ENCODE measurements around the gene GRID1.

The GRID1 gene

DNA sequence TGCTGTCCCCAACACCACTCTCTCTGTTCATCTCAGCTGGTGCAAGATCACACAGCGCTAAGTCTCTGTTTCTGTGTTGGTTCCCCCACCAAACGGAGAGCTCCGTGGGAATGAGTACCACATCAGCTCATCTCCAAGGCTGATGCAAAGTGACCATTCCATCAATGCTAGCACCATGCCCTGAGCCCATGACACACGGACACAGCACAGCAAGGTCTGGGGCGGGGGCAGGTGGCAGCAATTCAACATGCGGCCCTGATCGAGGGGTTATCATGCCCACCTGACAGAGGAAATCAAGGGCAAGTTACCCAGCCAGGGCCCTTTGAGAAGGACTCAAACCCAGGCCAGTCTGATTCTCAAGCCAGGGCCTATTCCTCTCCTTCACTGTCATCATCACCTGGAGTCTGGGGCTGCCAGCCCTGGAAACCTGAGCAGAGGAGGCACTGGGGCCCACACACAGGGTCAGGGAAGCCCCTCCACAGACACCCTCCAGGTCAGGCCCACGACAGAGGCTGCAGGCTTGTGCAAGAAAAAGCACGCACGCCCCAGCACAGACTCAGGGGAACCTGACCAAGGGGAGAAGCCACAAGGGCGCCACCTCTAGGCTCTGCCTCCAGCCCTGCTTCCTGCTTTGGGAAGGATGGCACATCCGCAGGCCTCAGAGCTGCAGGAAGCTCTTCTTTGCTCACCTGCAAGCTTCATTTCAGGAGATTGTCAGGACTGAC lies 74.8 kb downstream of the GRID1 start:
- no peak for DNase-seq (ENCODE audit: low read depth)

GRCh38 chr10:86290933-86291615 lies 75.5 kb downstream of the GRID1 start:
- DNase-seq (ENCODE audit: low read depth), result no peak

- DNase-seq (ENCODE audit: low read depth), result no peak
These were observed 77.1 kb downstream of the GRID1 start for GRCh38 chr10:86289577-86289868.

- DNase-seq (ENCODE audit: low read depth), result no peak
These were observed 77.7 kb downstream of the GRID1 start for GRCh38 chr10:86288695-86289576.

DNA sequence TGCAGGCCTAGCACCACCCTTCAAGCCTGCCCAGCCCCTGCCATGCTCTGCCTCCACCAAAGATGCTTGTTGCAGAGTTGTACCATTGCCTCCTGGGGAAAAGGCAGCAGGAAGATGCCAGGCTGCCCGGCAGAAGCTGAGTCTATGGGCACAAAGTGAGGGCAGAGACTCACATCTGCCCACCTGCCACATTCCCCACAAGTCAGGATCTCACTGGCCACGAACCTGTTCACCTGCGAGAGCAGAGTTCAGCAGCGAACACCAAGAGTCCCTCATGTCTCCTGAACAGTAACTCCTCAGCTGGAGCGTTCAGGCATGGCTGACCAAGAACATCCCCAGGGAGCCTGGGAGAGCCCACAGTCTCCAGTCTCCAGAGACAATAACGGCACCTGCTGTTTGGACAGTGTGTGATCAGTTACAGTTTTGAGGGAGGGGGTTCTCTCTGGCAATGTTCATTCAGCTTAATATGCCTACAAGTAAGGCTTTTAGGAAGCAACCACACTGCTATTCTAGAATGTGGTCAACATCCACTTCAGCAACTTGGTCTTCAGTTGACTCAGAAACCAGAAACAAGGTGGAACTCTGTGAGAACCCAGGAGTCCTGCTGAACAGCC lies 78.5 kb downstream of the GRID1 start:
- DNase-seq (ENCODE audit: low read depth), result no peak

DNA sequence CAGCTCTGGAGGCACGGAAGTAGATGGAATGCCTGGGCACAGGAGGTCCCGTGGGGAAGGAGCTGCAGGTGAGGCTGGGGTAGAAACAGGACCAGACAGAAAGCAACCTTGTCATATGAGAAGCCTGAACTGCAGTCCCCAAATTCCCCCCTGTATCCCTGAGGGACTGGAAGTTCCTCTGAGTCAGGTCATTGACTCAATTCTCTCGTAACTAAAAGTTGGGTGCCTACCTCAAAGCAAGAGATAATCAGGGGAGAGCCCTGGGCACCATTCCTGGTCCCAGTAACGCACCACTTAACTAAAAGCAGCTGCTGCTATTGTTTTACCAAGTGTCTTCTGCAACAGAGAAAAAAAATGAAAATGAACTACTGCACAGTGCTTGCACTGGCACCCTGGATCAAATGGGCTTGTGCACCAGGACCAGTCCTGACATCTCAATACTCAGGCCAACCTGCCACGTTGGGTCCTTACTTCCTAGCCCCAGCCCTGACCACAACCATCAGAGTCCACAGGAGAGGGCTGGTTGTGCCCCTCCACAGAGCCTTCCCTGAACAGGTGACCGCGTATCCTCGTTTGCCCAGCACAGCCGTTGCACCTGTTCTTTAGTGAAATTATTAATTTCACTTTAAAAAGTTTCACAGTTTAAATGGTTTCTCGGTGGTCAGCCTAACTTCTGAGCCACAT lies 79.3 kb downstream of the GRID1 start:
- DNase-seq (ENCODE audit: low read depth), result no peak

GRCh38 chr10:86286236-86287109 lies 80.1 kb downstream of the GRID1 start:
- DNase-seq (ENCODE audit: low read depth), result no peak

DNA sequence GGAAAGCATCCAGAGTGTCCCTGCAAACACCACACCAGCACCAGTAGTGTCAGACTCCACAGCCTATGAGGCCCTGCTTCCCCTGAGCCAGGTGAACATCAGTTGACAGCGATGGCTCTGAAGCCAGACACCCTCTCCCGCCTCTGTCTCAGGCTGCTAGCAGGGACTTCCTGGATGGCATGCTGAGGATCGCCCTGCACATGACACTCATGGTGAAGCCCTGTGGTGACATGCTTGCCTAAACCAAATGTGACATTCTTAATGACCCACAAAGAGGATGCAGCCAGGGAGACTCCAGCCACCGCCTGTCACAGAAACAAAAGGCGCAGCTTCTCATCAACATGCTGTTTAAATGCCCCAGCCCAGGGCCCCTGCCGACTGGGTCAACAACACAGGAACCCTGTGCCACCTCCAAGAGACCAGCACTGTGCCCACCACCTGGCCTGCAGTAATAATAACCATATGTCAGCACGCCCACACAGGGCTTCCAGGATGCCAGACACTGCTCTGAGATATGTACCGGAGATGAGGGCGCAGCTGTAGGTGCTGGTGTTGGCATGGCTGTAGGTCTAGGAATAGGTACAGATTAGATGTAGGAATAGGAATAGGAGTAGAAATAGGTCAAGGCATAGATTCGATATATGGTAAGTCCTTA lies 81.3 kb downstream of the GRID1 start:
- DNase-seq (ENCODE audit: low read depth), result no peak

DNA sequence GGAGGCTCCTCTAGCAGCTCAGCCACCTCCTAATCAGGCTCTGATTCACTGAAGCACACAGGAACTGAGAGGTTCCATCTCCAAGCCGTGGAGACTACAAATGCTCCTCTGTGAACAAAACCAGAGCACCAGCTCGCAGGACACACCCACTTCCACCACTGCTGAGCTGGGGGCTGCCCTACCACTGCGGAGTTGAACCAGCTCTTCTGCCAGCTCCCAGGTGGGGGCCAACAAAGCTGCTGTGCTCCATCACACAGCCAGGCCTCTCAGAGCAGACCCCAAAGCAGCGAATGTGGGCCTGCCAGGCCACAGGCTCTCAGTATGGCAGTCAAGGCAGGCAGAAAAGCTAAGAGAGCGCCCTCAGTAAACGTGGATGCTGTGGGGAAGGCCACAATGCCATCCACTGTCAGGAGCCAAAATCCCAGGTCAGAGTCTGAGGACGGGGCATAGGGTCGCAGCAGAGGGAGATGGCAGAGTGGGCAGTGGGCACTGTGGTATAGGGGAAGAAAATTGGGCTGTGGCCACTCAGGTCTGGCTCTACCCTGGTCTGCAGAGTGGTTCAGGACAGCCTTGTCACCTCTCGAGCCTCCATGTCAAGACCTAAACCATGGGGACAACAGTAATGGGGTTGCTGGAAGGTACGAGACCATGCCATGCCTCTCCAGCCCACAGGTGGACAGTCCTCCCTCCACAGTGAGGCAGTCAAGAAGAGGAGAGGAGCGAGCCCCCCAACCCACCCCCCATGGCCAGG lies 82.1 kb downstream of the GRID1 start:
- no peak for DNase-seq (ENCODE audit: low read depth)

- no peak for DNase-seq (ENCODE audit: low read depth)
These were observed 82.9 kb downstream of the GRID1 start for GRCh38 chr10:86283466-86284287.

DNA sequence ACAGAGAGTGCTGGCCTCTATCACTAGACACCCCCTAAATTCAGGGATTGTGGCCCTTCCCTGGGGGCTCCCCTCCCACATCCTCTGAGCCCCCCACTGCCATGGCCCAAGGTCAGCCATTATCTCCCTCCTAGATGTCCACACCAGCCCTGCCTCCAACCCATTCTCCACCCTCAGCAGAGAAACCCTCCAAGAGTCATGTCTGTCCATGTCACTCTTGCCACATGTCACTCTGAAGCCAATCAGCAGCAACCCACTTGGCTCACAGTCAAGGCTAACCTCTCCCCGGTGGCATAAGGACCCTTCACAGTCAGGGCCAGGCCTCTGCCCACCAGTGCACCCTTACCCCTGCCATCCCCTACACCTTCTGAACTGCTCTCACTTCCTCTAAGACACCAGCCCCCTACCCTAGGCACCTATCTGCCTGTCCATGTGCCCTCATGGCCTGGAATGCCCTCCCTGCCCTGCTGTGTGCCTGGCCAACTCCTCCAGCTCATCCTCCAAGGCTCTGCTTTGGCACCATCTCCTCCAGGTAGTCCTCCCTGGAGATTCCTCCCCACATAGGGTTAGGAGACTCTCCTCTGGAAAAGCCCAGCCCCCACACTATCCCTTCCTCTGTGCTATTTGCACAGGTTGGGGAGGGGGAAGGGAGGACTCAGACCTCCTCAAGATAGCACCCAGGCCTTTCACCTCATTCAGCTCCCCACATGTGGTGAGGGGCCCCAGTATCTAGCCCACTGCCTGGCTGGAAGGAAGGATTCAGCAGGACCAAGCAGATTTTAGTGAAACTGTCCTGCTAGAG lies 83.7 kb downstream of the GRID1 start:
- no peak for DNase-seq (ENCODE audit: low read depth)

- no peak for DNase-seq (ENCODE audit: low read depth)
These were observed 85.2 kb downstream of the GRID1 start for GRCh38 chr10:86281396-86281795.

- DNase-seq (ENCODE audit: low read depth), result no peak
These were observed 97.3 kb downstream of the GRID1 start for GRCh38 chr10:86269332-86269731.

- no peak for DNase-seq (ENCODE audit: low read depth)
These were observed 99.1 kb downstream of the GRID1 start for GRCh38 chr10:86267286-86268195.

- no peak for DNase-seq (ENCODE audit: low read depth)
These were observed 100.0 kb downstream of the GRID1 start for GRCh38 chr10:86266446-86267242.

DNA sequence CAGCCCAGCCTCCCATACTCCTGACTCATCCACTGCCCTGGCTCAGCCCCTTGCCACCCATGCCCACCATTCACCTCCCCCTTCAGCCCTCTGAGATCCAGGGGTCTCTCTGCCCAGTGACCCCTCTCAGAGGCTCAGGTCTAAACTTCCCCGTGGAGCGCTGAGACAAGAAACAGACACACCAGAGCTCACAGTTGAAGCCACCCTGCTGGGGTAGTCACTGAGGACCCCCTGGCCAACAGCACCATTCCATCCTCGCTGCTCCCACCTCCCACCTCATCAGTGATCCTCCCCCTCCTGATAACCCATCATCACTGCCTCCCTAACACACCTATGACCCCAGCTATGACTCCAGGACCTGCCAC lies 100.7 kb downstream of the GRID1 start:
- DNase-seq (ENCODE audit: low read depth), result no peak

All from stimulated activated CD8-positive, alpha-beta memory T cell treated with anti-CD3 and anti-CD28 coated beads, Interleukin-15, amount 100 ng/mL, for 24 hours (primary cell).